Activated T-cell treated with anti-CD3 and anti-CD28 coated beads, Interleukin-2, amount 50 U/mL, for 4 hours (primary cell): ENCODE measurements around the gene EPHB1. TPM values are rescaled to one million over a fixed set of nuclear protein-coding genes. Genes with fewer than 3 reads are reported as not detected.

ENCODE experiments used
- ATAC-seq, 2 donors: fragments of 200-7000 bp; cut with Tn5 transposase; one replicate each; pipeline ENCODE4 v1.10.0; 2021
- DNase-seq: peaks from one replicate; pipeline ENCODE4 v3.0.0-alpha.2; 2020
- H3K27me3 Mint-ChIP-seq: one replicate; pipeline ENCODE4 v1.8.0; 2021; ENCODE audit warnings: low read depth, mixed read lengths
- H3K36me3 Mint-ChIP-seq: one replicate; pipeline ENCODE4 v1.8.0; 2022; ENCODE audit warnings: mixed read lengths; ENCODE audit not compliant: insufficient read depth
- H3K4me1 Mint-ChIP-seq: one replicate; pipeline ENCODE4 v1.8.0; 2021; ENCODE audit warnings: low read depth, mixed read lengths
- H3K4me3 Mint-ChIP-seq: one replicate; pipeline ENCODE4 v1.8.0; 2021; ENCODE audit warnings: mild to moderate bottlenecking, moderate library complexity, mixed read lengths
- H3K9me3 Mint-ChIP-seq: one replicate; pipeline ENCODE4 v1.8.0; 2021; ENCODE audit warnings: mixed read lengths
- total RNA-seq, 3 donors: library from RNA; stranded (reverse); gene quantifications; one replicate each; pipeline ENCODE4 v1.2.1, GENCODE V29; 2021

EPHB1 gene
- total RNA-seq = under 1 TPM; 0.50 to 0.71 (median 0.68) TPM

DNA sequence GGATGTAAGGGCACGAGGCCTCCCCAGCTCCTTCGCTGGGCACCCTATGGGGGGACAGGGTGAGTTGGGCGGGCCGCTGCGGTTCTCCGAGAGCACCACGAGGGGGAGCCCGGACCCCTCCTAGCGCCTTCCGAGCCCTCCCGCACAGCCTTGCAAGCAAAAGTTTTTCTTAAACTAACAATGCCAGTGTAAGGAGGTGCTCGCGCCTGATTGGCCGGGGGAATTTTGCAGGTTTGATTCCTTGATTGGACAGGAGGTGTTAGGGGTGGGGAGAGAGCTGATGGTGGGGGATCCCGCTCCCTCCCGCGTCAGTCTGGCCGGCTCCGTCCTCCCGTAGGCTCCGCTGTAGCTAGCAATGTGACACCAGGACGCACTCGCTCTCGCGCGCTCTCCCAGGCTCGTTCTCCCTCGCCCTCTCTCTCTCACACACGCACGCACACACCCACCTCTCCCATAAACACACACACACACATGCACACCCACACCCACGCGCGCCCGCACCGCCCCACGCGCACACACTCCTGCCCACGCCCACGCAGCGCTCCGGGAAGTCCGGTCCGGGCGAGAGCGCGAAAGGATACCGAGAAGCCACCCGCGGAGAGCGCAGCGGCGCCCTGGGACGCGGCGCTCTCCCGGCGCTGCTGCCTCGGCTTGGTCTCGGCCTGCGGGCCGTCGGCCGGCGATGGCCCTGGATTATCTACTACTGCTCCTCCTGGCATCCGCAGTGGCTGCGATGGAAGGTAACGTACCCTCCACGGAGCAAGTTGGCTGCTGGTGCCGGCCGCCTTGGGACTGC lies at the start of gene EPHB1:
Gene EPHB1 (plus strand): TSS at position 311 of the 796 bp plus-strand sequence.
- peaks cover 46% of the 10 kb centered on the region for H3K27me3 Mint-ChIP-seq
- no peaks in the 10 kb centered on the region for H3K9me3 Mint-ChIP-seq
- ATAC-seq (peak; percentile 73 to 78), DNase-seq (peak; percentile 20)
- H3K4me3 Mint-ChIP-seq = peak within 1 kb of the TSS; percentile 81
- no peaks in the 10 kb centered on the region for H3K36me3 Mint-ChIP-seq
- H3K4me1 Mint-ChIP-seq = peaks cover 6% of the 10 kb centered on the region

DNA sequence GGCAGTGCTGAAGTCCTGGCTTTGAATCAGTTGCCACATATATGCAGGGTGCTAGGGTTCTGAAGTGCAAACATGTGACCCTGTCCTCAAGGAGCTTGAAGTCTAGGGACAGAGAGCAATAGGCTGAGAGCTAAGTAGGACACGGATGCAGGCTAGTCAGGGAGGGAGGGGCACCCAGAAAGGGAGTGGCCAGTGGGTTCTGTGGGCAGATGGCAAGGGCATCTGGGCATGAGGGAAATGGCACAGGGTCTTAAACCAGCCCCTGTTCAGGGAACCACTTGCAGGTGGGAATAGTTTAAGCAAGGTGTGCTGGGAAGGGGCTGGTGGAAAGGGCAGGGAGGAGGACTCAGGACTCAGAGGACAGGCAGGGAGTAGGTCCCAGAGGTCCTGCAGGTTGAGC lies 46.4 kb upstream of the EPHB1 start:
- H3K4me1 Mint-ChIP-seq = no peaks in the 10 kb centered on the region
- H3K9me3 Mint-ChIP-seq = no peaks in the 10 kb centered on the region
- ATAC-seq = no peak
- no peak overlapping the region for H3K4me3 Mint-ChIP-seq
- DNase-seq = no peak
- no peaks in the 10 kb centered on the region for H3K36me3 Mint-ChIP-seq
- H3K27me3 Mint-ChIP-seq = peaks cover 2% of the 10 kb centered on the region

DNA sequence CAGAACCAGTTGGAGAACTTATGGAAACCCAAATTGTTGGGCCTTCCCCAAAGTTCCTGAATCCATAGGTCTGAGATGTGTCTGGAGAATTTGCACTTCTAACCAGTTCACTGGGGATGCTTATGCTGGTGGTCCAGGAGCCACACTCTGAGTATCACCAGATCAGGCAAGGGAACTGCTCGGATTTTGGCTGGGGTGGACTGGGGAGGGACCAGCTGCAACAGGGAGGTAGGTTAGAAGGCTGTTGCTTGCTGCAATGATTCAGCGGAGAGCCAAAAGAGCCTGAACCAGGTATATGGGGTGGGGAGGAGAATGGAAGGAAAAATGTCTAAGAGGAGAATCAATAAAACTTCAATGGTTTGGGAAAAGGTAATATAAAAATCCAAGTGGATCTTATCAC lies 45.9 kb upstream of the EPHB1 start:
- H3K9me3 Mint-ChIP-seq = no peaks in the 10 kb centered on the region
- no peaks in the 10 kb centered on the region for H3K4me1 Mint-ChIP-seq
- peaks cover 2% of the 10 kb centered on the region for H3K27me3 Mint-ChIP-seq
- H3K4me3 Mint-ChIP-seq = no peak overlapping the region
- no peak for ATAC-seq
- no peak for DNase-seq
- H3K36me3 Mint-ChIP-seq = no peaks in the 10 kb centered on the region

DNA sequence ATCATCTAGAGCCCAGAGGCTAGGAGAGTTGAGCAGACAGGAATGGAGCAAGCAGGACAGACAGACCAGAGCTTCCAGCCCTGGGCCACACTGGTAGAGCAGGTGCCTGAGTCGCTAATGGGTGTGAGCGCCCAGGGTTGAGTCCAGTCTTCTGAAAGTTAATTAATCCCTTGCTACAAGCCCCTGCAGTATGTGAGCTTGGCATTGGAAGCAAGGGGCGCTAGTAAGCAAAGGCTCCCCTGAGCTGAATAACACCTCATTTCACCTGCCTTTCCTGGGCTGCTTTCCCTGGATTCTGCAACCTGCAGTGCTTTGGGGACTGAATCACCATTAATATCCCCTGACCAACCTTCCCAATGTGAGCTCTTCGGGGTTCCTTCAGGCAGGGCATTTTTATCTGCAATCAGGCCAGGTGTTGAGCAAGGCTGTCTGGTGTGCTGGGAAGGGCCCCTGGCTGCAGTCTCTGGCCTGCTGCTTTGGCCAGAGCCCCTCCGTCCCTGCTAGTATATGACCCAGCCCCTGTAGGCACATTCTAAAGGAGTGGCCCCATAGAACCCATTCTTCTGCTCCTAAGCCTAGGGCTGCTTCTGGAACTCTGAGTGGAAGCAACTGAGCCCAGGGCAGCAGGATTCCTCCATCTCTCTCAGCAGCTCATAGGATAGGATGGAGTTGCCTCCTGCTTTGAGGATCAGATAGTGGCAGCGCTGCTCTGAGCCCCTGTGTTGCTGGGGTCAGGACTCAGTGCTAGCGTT lies 45.1 kb upstream of the EPHB1 start:
- H3K9me3 Mint-ChIP-seq = no peaks in the 10 kb centered on the region
- no peaks in the 10 kb centered on the region for H3K36me3 Mint-ChIP-seq

DNA sequence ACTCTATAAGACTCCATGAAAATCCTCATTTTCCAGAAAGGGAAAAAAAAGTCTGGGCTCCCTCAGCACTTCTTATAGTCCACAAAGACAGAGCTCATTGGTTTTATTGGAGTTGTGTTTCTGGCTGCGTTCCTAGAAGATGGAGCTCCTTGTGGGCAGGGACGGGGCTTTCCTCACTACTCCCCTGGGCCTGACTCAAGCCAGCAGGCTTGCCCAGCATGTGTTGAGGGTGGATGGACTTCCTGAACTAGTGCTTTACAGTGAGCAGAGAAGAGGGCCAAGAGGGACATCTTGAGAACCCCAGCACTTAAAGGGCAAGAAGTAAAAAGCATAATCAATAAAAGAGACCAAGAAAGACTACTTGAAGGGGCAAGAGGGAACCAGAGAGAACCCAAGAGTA lies 43.2 kb upstream of the EPHB1 start:
- ATAC-seq = no peak
- H3K9me3 Mint-ChIP-seq = no peaks in the 10 kb centered on the region
- no peaks in the 10 kb centered on the region for H3K36me3 Mint-ChIP-seq
- H3K4me1 Mint-ChIP-seq = no peaks in the 10 kb centered on the region
- no peak for DNase-seq
- H3K27me3 Mint-ChIP-seq = peaks cover 4% of the 10 kb centered on the region
- H3K4me3 Mint-ChIP-seq = no peak overlapping the region

More for the DNA sequence above, 45.1 kb upstream of the EPHB1 start:
- DNase-seq = no peak
- Mint-ChIP-seq H3K4me3 (no peak overlapping the region), H3K27me3 (peaks cover 4% of the 10 kb centered on the region), H3K4me1 (no peaks in the 10 kb centered on the region)
- ATAC-seq = no peak

DNA sequence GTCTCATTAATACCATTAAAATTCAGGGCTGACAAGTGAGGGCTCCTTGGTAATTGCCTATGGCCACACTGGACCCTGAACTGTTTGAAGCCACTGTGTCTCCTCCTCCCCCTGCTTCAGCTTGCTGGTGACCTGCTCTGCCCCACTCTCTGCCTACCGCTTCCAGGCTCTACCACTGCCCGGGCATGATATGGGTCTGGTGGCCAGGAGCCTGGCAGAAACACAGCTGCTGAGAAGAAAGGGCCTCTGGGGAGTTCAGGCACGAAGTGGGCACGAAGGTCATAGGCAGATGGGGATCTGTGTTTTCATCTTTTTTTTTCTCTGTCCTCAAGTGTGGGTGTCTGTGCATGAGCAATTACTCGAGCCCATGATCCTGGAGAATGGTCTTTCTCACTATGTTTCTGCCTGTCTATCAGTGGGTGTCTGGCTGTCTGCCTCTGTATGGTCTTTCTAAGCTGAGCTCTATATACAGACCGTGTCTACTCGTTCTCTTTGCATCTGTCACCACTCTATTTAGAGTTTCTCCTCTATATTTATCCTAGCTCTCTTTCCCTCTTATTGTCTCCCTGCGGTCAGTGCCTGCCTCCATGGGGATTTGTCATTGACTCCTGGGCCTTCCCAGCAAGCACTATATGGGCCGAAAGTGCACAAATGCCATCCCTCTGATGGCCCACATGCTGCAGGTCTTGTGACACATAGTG lies 42.1 kb upstream of the EPHB1 start:
- DNase-seq (no peak), ATAC-seq (no peak)

DNA sequence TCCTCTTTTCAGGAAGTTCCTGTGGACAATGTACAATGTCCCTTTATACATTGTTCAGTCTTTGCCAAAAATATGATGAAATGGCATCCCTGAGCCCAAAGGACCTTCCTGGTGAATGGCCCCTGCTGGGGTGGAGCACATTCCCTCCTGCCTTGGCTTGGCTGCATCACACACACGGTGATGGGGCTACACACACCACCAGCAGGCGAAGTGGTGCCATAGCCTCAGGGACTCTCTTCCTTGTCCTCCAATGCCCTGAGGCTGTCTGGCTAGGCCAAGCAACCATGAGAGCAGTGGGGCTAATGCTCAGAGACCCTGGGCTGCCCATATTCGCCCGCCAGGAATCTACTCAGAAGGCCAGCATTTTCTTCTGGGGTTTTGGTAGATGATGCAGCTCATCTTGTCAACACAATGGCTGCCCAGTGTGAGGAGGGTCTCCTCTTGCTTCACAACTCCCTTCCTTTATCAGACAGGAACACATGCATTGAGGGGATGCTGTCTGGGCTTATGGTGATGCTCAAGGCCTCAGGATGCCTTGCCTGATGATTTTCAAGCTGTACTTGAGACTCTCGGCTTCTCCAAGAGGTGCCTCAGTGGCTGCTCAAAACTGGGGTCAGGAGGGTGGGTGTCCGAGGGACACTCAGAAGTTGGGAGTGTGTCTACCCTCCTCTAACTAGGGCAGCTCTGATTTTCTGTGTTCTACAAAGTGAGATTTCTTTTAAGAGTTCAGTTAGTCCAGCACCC lies 40.9 kb upstream of the EPHB1 start:
- Mint-ChIP-seq H3K4me3 (no peak overlapping the region), H3K4me1 (no peaks in the 10 kb centered on the region), H3K27me3 (peaks cover 4% of the 10 kb centered on the region), H3K36me3 (no peaks in the 10 kb centered on the region), H3K9me3 (no peaks in the 10 kb centered on the region)
- DNase-seq (no peak), ATAC-seq (no peak)

More for the DNA sequence above, 42.1 kb upstream of the EPHB1 start:
- Mint-ChIP-seq H3K36me3 (no peaks in the 10 kb centered on the region), H3K9me3 (no peaks in the 10 kb centered on the region), H3K4me1 (no peaks in the 10 kb centered on the region), H3K4me3 (no peak overlapping the region), H3K27me3 (peaks cover 6% of the 10 kb centered on the region)

DNA sequence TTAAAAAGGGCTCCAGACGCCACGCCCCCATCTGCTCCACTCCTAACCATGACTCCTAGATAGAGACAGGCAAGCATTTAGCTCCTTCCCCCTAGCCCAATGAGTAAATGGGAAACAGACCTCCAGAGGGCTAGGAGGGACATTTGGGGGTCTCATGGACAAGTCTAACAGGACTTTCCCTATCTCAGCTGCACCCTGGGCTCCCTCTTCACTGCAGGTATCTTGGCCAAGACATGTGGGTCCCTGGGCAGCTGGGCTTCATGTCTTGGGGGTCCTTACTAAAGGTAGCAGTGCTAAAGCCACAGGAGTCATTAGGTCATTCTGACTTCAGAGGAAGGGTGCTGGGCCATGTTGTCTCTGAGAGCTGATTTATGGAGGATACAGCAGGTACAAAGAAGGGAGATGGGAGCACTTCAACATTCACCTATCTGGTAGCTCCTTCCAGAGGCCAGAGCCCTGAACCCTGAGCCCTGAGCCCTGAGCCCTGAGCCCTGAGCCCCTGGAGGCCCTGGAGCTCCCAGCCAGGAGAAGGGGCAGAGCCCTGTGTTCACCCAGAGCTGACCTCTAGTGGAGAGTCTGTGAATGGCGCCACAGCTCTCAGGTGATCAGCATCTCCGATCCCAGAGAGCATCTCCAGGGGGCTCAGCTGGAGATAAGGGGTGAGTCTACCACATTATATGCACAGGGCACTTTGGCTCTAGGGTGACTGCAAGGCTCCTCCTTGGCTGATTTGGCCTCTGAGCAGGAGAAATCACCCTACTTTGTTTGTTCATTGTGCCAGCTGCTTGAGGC lies 40.1 kb upstream of the EPHB1 start:
- DNase-seq (no peak), ATAC-seq (peak in 1 of 2 donors; percentile 48)
- Mint-ChIP-seq H3K9me3 (no peaks in the 10 kb centered on the region), H3K36me3 (no peaks in the 10 kb centered on the region), H3K4me1 (no peaks in the 10 kb centered on the region), H3K4me3 (no peak overlapping the region), H3K27me3 (peaks cover 4% of the 10 kb centered on the region)

DNA sequence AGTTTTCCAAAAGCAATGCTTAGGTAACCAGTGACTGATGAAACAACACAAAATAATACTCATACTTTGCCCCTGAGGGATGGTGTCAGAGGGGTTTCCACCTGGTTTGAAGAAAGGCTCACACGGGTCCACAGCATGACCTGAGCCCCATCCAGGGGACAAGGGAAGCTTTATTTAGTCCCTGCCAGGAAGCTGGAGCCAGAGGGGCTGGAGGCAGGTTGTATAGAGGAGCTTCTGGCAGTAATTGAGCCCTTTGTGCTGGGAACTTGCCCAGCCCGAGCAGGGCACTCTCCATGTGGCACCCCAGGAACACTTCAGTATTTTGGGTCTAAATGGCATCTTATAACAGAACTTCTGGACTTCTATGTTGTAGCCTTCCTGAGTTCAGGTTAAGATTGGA lies 39.2 kb upstream of the EPHB1 start:
- Mint-ChIP-seq H3K27me3 (peaks cover 4% of the 10 kb centered on the region), H3K36me3 (no peaks in the 10 kb centered on the region), H3K9me3 (no peaks in the 10 kb centered on the region), H3K4me1 (no peaks in the 10 kb centered on the region), H3K4me3 (no peak overlapping the region)
- ATAC-seq (no peak), DNase-seq (no peak)

DNA sequence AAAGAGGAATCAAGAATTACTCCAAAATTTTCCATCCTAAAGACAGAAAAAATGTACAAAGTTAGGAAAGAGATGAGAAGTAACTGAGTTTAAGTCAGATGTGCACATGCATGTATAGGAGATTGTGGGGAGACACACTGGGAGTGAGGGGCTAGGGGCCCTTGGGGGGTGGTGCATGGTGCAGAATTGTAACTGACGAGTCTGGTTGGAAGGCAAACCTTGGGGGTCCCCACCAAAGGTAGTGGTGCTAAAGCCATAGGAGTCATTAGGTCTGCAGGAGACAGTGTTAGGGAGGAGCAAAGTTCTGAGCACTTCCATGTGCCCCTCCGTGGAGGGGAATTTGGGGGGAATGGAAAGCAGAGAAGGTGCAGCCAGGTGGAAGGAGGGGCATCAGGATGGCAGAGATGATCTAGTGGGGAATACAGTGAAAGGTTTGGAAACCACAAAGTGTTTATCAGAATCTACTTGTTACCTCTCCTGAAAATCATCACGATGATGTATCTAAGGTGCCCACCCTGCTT lies 37.5 kb upstream of the EPHB1 start:
- Mint-ChIP-seq H3K4me3 (no peak overlapping the region), H3K36me3 (no peaks in the 10 kb centered on the region), H3K27me3 (peaks cover 4% of the 10 kb centered on the region), H3K4me1 (no peaks in the 10 kb centered on the region), H3K9me3 (no peaks in the 10 kb centered on the region)
- ATAC-seq (no peak), DNase-seq (no peak)

DNA sequence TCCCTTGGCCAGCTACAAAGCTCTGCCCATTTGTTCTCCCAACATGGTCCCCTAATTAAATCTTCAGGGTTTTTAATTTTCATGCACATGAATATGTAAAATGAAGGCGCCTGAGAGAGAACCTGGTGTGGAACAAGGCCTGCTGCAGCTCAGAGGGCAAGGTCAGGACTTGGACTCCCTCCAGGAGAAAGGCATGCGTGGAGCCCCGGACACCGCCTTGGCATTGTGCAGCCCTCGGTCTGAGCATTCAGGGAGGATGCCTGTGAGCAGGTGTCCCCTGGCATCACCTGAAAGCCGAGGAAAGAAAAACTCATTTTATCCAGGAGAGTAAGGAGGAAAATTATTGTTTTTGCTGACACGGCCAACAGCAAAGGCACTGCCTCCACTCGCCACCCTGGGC lies 33.8 kb upstream of the EPHB1 start:
- Mint-ChIP-seq H3K27me3 (peaks cover 7% of the 10 kb centered on the region), H3K9me3 (no peaks in the 10 kb centered on the region), H3K36me3 (no peaks in the 10 kb centered on the region), H3K4me3 (no peak overlapping the region), H3K4me1 (no peaks in the 10 kb centered on the region)
- ATAC-seq (no peak), DNase-seq (no peak)

DNA sequence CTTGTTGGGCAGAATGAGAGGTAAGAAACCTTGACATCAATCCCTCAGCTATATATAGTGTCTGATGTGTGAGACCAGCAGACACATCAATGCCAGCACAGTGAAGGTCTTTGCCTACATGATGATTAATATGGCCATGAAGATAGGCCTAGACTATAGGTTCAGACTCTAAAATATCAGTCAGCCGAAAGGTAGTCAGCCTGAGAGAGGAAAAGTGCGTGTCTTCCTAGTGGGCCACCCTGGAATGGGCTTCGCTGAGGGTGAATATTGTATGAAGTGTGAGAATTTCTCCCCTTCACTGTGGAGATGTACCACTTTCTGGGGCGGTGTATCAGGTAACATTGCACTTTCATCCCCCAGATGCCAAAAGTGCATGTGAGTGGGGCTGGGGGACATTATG lies 33.0 kb upstream of the EPHB1 start:
- H3K27me3 Mint-ChIP-seq = peaks cover 7% of the 10 kb centered on the region
- DNase-seq (no peak), ATAC-seq (no peak)
- no peaks in the 10 kb centered on the region for H3K4me1 Mint-ChIP-seq
- no peaks in the 10 kb centered on the region for H3K9me3 Mint-ChIP-seq
- no peak overlapping the region for H3K4me3 Mint-ChIP-seq
- no peaks in the 10 kb centered on the region for H3K36me3 Mint-ChIP-seq

DNA sequence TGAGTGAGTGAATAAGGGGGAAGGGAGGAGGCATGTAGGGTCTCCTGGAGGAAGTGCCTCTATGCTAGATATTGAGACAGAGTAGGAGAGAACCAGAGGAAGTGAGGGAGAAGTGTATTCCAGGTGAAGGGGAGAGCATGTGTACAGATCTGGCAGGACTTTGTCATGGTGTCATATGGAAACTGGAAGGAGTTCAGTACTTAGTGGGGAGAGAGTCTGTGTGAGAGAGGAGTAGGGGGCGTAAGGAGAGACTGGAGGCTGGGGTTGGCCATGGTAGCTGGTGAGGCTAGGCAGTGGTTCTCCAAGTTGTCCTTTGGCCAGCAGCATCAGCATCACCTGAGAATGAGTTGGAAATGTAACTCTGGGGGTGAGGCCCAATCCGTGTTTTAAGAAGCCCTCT lies 29.6 kb upstream of the EPHB1 start:
- Mint-ChIP-seq H3K4me3 (no peak overlapping the region), H3K27me3 (peaks cover 5% of the 10 kb centered on the region), H3K36me3 (no peaks in the 10 kb centered on the region), H3K4me1 (no peaks in the 10 kb centered on the region), H3K9me3 (no peaks in the 10 kb centered on the region)
- ATAC-seq = no peak
- DNase-seq = no peak
